ENCODE measurements around the gene PBX4.
A peak's percentile ranks its signal among the peaks of the same experiment; 100 is the strongest.

Gene PBX4

GRCh38 chr19:19558055-19558454 is 60.4 kb downstream of the PBX4 start:
- Histone ChIP-seq H3K4me2 (no peak overlapping the region), H4K20me1 (ENCODE audit: insufficient read depth) (no peaks in the 10 kb centered on the region), H3K27me3 (ENCODE audit: insufficient read depth, low read depth) (no peaks in the 10 kb centered on the region), H3K36me3 (ENCODE audit: insufficient read depth) (no peaks in the 10 kb centered on the region), H3K4me3 (IDR thresholded peaks at IDR 0.05; ENCODE audit: insufficient read depth, low read depth, low read length) (no peak overlapping the region), H3K27ac (no peak overlapping the region), H3K79me2 (ENCODE audit: insufficient read depth, low read depth) (no peaks in the 10 kb centered on the region), H3K9ac (no peak overlapping the region), H3K4me1 (ENCODE audit: low read depth, poor library complexity, severe bottlenecking) (no peaks in the 10 kb centered on the region), H2AFZ (ENCODE audit: low read depth) (no peak overlapping the region)
- TF ChIP-seq, protein P1, sequence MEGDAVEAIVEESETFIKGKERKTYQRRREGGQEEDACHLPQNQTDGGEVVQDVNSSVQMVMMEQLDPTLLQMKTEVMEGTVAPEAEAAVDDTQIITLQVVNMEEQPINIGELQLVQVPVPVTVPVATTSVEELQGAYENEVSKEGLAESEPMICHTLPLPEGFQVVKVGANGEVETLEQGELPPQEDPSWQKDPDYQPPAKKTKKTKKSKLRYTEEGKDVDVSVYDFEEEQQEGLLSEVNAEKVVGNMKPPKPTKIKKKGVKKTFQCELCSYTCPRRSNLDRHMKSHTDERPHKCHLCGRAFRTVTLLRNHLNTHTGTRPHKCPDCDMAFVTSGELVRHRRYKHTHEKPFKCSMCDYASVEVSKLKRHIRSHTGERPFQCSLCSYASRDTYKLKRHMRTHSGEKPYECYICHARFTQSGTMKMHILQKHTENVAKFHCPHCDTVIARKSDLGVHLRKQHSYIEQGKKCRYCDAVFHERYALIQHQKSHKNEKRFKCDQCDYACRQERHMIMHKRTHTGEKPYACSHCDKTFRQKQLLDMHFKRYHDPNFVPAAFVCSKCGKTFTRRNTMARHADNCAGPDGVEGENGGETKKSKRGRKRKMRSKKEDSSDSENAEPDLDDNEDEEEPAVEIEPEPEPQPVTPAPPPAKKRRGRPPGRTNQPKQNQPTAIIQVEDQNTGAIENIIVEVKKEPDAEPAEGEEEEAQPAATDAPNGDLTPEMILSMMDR (conservative IDR thresholded peaks at IDR 0.05; ENCODE audit: low read depth, low read length), result no peak

GRCh38 chr19:19554074-19555023 is 64.1 kb downstream of the PBX4 start:
- Histone ChIP-seq H3K4me3 (IDR thresholded peaks at IDR 0.05; ENCODE audit: insufficient read depth, low read depth, low read length) (no peak overlapping the region), H2AFZ (ENCODE audit: low read depth) (no peak overlapping the region), H4K20me1 (ENCODE audit: insufficient read depth) (no peaks in the 10 kb centered on the region), H3K27me3 (ENCODE audit: insufficient read depth, low read depth) (no peaks in the 10 kb centered on the region), H3K4me1 (ENCODE audit: low read depth, poor library complexity, severe bottlenecking) (no peaks in the 10 kb centered on the region), H3K79me2 (ENCODE audit: insufficient read depth, low read depth) (no peaks in the 10 kb centered on the region), H3K9ac (no peak overlapping the region), H3K4me2 (no peak overlapping the region), H3K36me3 (ENCODE audit: insufficient read depth) (no peaks in the 10 kb centered on the region), H3K27ac (no peak overlapping the region)
- TF ChIP-seq, protein P1 (conservative IDR thresholded peaks at IDR 0.05; ENCODE audit: low read depth, low read length), result peak; percentile 54

DNA sequence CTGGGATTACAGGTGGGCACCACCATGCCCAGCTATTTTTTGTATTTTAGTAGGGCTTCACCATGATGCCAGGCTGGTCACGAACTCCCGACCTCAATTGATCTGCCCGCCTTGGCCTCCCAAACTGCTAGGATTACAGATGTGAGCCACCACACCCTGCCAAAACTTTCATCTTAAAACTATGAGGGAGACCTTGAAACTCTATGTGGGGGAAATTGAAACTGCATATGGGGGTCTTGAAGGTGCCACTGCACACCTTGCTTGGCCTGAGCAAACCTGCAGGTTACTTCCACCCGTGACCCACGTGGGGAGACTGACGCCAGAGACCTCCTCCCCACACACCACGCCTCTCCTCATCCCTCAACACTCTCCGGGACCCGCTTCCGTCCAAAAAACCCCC is 64.8 kb downstream of the PBX4 start:
- H3K4me2 ChIP-seq, result no peak overlapping the region
- H4K20me1 ChIP-seq (ENCODE audit: insufficient read depth), result no peaks in the 10 kb centered on the region
- no peak overlapping the region for H3K9ac ChIP-seq
- H3K36me3 ChIP-seq (ENCODE audit: insufficient read depth), result no peaks in the 10 kb centered on the region
- H3K4me1 ChIP-seq (ENCODE audit: low read depth, poor library complexity, severe bottlenecking), result no peaks in the 10 kb centered on the region
- no peak overlapping the region for H2AFZ ChIP-seq (ENCODE audit: low read depth)
- H3K27me3 ChIP-seq (ENCODE audit: insufficient read depth, low read depth), result no peaks in the 10 kb centered on the region
- H3K27ac ChIP-seq, result no peak overlapping the region
- TF ChIP-seq, protein P1 (conservative IDR thresholded peaks at IDR 0.05; ENCODE audit: low read depth, low read length), result no peak
- no peaks in the 10 kb centered on the region for H3K79me2 ChIP-seq (ENCODE audit: insufficient read depth, low read depth)
- H3K4me3 ChIP-seq (IDR thresholded peaks at IDR 0.05; ENCODE audit: insufficient read depth, low read depth, low read length), result no peak overlapping the region

- TF ChIP-seq, protein P1 (conservative IDR thresholded peaks at IDR 0.05; ENCODE audit: low read depth, low read length), result no peak; the same call in 1 of the 2 replicates
- H3K4me1 ChIP-seq (ENCODE audit: low read depth, poor library complexity, severe bottlenecking), result no peaks in the 10 kb centered on the region
- no peak overlapping the region for H3K27ac ChIP-seq
- H4K20me1 ChIP-seq (ENCODE audit: insufficient read depth), result no peaks in the 10 kb centered on the region
- H3K79me2 ChIP-seq (ENCODE audit: insufficient read depth, low read depth), result no peaks in the 10 kb centered on the region
- H3K36me3 ChIP-seq (ENCODE audit: insufficient read depth), result no peaks in the 10 kb centered on the region
- no peaks in the 10 kb centered on the region for H3K27me3 ChIP-seq (ENCODE audit: insufficient read depth, low read depth)
- H3K9ac ChIP-seq, result no peak overlapping the region
- no peak overlapping the region for H2AFZ ChIP-seq (ENCODE audit: low read depth)
- H3K4me2 ChIP-seq, result no peak overlapping the region
- H3K4me3 ChIP-seq (IDR thresholded peaks at IDR 0.05; ENCODE audit: insufficient read depth, low read depth, low read length), result no peak overlapping the region
Observed at GRCh38 chr19:19552798-19553197, 65.7 kb downstream of the PBX4 start.

All from KMS-11 (cell line).